ENCODE measurements around the gene NT5C1B. TPM values are rescaled to one million over a fixed set of nuclear protein-coding genes. Genes with fewer than 3 reads are reported as not detected.
"Not testable (repeated sequence)": the region's sequence is repeated elsewhere in the genome, so short reads cannot be mapped to it uniquely, and the experiment has no call there.

Gene NT5C1B
- total RNA-seq, result not detected

DNA sequence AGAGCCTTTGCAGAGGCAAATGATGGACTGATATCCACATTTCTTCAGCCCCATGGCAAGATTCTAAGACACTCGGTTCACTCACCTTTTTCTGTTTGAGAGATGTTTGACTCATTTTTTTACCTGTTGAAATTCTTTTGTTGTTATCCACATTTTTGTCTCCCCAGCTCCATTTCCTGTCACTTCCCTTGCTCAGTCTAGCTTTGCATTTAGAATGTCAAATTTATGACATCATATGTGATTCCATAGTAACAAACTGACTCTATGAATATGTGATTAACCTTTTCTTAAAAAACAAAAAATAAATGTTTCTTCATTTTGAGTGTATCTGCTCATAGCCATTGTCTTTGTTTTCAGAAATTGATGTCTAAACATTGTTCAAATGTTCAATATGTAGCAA, at the start of gene NT5C1B:
TSS of gene NT5C1B (minus strand) at position 216 of the 400 bp plus-strand sequence. CDS start at position 115, 101 bp downstream.
- Histone ChIP-seq H3K27me3 (no peaks in the 10 kb centered on the region), H3K4me3 (no peak within 1 kb of the TSS), H3K9me3 (no peaks in the 10 kb centered on the region), H3K27ac (no peak within 1 kb of the TSS), H3K4me1 (no peaks in the 10 kb centered on the region), H3K36me3 (no peaks in the 10 kb centered on the region)
- DNase-seq, result no peak
- TF ChIP-seq, protein P1, sequence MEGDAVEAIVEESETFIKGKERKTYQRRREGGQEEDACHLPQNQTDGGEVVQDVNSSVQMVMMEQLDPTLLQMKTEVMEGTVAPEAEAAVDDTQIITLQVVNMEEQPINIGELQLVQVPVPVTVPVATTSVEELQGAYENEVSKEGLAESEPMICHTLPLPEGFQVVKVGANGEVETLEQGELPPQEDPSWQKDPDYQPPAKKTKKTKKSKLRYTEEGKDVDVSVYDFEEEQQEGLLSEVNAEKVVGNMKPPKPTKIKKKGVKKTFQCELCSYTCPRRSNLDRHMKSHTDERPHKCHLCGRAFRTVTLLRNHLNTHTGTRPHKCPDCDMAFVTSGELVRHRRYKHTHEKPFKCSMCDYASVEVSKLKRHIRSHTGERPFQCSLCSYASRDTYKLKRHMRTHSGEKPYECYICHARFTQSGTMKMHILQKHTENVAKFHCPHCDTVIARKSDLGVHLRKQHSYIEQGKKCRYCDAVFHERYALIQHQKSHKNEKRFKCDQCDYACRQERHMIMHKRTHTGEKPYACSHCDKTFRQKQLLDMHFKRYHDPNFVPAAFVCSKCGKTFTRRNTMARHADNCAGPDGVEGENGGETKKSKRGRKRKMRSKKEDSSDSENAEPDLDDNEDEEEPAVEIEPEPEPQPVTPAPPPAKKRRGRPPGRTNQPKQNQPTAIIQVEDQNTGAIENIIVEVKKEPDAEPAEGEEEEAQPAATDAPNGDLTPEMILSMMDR (IDR thresholded peaks at IDR 0.05), result no peak
- TF ChIP-seq POLR2A (IDR thresholded peaks at IDR 0.05), result no peak

DNA sequence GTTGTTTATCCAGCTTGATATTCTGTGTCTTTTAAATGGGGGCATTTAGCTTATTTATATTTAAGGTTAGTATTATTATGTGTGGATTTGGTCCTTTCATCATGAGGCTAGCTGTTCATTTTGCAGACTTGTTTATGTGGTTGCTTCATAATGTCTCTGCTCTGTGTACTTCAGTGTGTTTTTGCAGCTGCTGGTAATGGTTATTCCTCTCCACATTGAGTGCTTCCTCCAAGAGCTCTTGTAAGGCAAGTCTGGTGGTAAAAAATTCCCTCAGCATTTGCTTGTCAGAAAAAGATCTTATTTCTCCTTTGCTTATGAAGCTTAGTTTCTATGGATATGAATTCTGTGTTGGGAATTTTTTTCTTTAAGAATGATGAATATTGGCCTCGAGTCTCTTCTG, 47.8 kb upstream of the NT5C1B start:
- no peaks in the 10 kb centered on the region for H3K36me3 ChIP-seq
- H3K27ac ChIP-seq, result no peak overlapping the region
- peaks cover 0 to 9% (median 0%) of the 10 kb centered on the region in 4 donors for H3K9me3 ChIP-seq
- no peaks in the 10 kb centered on the region for H3K27me3 ChIP-seq
- TF ChIP-seq, protein P1 (IDR thresholded peaks at IDR 0.05), result no peak
- TF ChIP-seq POLR2A (IDR thresholded peaks at IDR 0.05), result no peak
- no peak for DNase-seq
- H3K4me1 ChIP-seq, result no peaks in the 10 kb centered on the region
- no peak overlapping the region for H3K4me3 ChIP-seq

- H3K4me3 ChIP-seq, H3K9me3 ChIP-seq, H3K4me1 ChIP-seq, H3K27me3 ChIP-seq, H3K36me3 ChIP-seq, DNase-seq, H3K27ac ChIP-seq: not testable (repeated sequence)
These were observed 43.3 kb upstream of the NT5C1B start for GRCh38 chr2:18632699-18633098.

GRCh38 chr2:18630941-18631340, 41.6 kb upstream of the NT5C1B start:
- Histone ChIP-seq H3K27me3 (no peaks in the 10 kb centered on the region), H3K4me1 (no peaks in the 10 kb centered on the region), H3K36me3 (no peaks in the 10 kb centered on the region), H3K4me3 (no peak overlapping the region), H3K9me3 (peaks cover 0 to 9% (median 0%) of the 10 kb centered on the region in 4 donors), H3K27ac (no peak overlapping the region)
- no peak for TF ChIP-seq POLR2A (IDR thresholded peaks at IDR 0.05)
- TF ChIP-seq, protein P1 (IDR thresholded peaks at IDR 0.05), result no peak
- DNase-seq, result no peak

GRCh38 chr2:18630541-18630940, 41.2 kb upstream of the NT5C1B start:
- Histone ChIP-seq H3K4me3 (no peak overlapping the region), H3K27ac (no peak overlapping the region), H3K4me1 (no peaks in the 10 kb centered on the region), H3K36me3 (no peaks in the 10 kb centered on the region), H3K27me3 (no peaks in the 10 kb centered on the region), H3K9me3 (peaks cover 0 to 9% (median 0%) of the 10 kb centered on the region in 4 donors)
- DNase-seq, result no peak
- TF ChIP-seq, protein P1 (IDR thresholded peaks at IDR 0.05), result no peak
- no peak for TF ChIP-seq POLR2A (IDR thresholded peaks at IDR 0.05)

GRCh38 chr2:18630101-18630500, 40.7 kb upstream of the NT5C1B start:
- Histone ChIP-seq H3K4me3 (no peak overlapping the region), H3K9me3 (peaks cover 0 to 9% (median 0%) of the 10 kb centered on the region in 4 donors), H3K4me1 (no peaks in the 10 kb centered on the region), H3K27ac (no peak overlapping the region), H3K36me3 (no peaks in the 10 kb centered on the region), H3K27me3 (no peaks in the 10 kb centered on the region)
- DNase-seq, result no peak
- TF ChIP-seq, protein P1 (IDR thresholded peaks at IDR 0.05), result no peak
- no peak for TF ChIP-seq POLR2A (IDR thresholded peaks at IDR 0.05)

Data from Peyer's patch (tissue), 4 donors.